ENCODE results near the gene NPHS2. TPM values are rescaled to one million over a fixed set of nuclear protein-coding genes. Genes with fewer than 3 reads are reported as not detected.
"Not testable (repeated sequence)": the region's sequence is repeated elsewhere in the genome, so short reads cannot be mapped to it uniquely, and the experiment has no call there.

The NPHS2 gene
- total RNA-seq, 4 donors from 2014 or later = not detected

- WGBS, 2 donors = 58 to 70% methylated on average over 2 of the region's 2 CpGs
- no peak for DNase-seq (ENCODE audit: low spot score in 2 of 2)
- intact Hi-C loops (cut with DNase I; ENCODE audit: low total_unique reads) = no loop called here
- TF ChIP-seq, protein P1, sequence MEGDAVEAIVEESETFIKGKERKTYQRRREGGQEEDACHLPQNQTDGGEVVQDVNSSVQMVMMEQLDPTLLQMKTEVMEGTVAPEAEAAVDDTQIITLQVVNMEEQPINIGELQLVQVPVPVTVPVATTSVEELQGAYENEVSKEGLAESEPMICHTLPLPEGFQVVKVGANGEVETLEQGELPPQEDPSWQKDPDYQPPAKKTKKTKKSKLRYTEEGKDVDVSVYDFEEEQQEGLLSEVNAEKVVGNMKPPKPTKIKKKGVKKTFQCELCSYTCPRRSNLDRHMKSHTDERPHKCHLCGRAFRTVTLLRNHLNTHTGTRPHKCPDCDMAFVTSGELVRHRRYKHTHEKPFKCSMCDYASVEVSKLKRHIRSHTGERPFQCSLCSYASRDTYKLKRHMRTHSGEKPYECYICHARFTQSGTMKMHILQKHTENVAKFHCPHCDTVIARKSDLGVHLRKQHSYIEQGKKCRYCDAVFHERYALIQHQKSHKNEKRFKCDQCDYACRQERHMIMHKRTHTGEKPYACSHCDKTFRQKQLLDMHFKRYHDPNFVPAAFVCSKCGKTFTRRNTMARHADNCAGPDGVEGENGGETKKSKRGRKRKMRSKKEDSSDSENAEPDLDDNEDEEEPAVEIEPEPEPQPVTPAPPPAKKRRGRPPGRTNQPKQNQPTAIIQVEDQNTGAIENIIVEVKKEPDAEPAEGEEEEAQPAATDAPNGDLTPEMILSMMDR (IDR thresholded peaks at IDR 0.05) = no peak
- TF ChIP-seq POLR2A (IDR thresholded peaks at IDR 0.05) = no peak
- no peak overlapping the region for H3K4me3 ChIP-seq (ENCODE audit: low read depth, poor library complexity, severe bottlenecking)
These were observed 34.0 kb downstream of the NPHS2 start for GRCh38 chr1:179541774-179542173.

GRCh38 chr1:179530352-179530751 is 45.4 kb downstream of the NPHS2 start:
- TF ChIP-seq, protein P1 (IDR thresholded peaks at IDR 0.05) = no peak
- TF ChIP-seq POLR2A (IDR thresholded peaks at IDR 0.05) = no peak
- WGBS, 2 donors = 50 to 63% methylated on average over 1 of the region's 1 CpG
- intact Hi-C loops (cut with DNase I; ENCODE audit: low total_unique reads) = no loop called here
- no peak for DNase-seq (ENCODE audit: low spot score in 2 of 2)
- H3K4me3 ChIP-seq (ENCODE audit: low read depth, poor library complexity, severe bottlenecking) = no peak overlapping the region

DNA sequence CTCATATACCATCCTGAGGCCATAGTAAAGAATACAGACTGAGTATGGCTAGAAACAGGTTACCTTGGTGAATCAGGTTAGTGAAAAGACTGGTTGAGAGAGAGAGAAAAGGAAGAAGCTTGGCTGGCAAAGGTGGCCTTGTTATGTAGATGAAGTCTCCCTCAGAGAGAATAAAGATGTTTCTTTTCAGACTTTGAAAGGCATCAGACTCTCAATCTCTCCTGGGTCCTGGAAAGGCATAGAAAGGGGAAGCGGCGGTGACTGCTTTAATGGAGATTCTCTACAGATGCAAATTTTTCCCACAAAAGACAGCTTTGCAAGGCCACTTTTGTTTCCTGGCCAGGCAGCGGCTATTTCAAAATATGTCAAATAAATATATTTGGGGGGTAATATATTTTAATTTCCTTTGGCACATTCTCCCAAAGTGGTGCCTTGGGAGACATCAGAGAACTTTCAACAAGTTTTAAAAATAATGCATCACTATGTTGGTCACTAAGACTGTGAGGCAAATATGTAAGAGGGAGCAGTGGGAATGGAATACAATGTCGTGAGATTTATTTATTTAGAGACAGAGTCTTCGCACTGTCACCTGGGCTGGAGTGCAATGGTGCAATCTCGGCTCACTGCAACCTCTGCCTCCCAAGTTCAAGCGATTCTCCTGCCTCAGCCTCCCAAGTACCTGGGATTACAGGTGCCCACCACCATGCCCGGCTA is 46.1 kb downstream of the NPHS2 start:
- H3K4me3 ChIP-seq (ENCODE audit: low read depth, poor library complexity, severe bottlenecking) = no peak overlapping the region
- TF ChIP-seq, protein P1 (IDR thresholded peaks at IDR 0.05) = no peak
- no peak for TF ChIP-seq POLR2A (IDR thresholded peaks at IDR 0.05)
- 75 to 81% methylated on average over 8 of the region's 8 CpGs for WGBS, 2 donors
- intact Hi-C loops (cut with DNase I; ENCODE audit: low total_unique reads) = no loop called here
- no peak for DNase-seq (ENCODE audit: low spot score in 2 of 2)

DNA sequence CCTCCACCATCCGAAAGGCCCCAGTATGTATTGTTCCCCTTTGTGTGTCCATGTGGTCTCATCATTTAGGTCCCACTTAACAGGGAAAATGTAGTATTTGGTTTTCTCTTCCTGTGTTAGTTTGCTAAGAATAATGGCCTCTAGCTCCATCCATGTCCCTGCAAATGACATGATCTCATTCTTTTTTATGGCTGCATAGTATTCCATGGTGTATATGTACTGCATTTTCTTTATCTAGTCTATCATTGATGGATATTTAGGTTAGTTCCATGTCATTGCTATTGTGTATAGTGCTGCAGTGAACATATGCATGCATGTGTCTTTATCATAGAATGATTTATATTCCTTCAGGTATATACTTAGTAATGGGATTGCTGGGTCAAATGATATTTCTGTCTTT is 57.2 kb downstream of the NPHS2 start:
- DNase-seq (ENCODE audit: low spot score in 2 of 2); intact Hi-C loops (cut with DNase I; ENCODE audit: low total_unique reads); H3K4me3 ChIP-seq (ENCODE audit: low read depth, poor library complexity, severe bottlenecking): not testable (repeated sequence)
- WGBS, 2 donors = 88 to 94% methylated on average over 1 of the region's 1 CpG

DNA sequence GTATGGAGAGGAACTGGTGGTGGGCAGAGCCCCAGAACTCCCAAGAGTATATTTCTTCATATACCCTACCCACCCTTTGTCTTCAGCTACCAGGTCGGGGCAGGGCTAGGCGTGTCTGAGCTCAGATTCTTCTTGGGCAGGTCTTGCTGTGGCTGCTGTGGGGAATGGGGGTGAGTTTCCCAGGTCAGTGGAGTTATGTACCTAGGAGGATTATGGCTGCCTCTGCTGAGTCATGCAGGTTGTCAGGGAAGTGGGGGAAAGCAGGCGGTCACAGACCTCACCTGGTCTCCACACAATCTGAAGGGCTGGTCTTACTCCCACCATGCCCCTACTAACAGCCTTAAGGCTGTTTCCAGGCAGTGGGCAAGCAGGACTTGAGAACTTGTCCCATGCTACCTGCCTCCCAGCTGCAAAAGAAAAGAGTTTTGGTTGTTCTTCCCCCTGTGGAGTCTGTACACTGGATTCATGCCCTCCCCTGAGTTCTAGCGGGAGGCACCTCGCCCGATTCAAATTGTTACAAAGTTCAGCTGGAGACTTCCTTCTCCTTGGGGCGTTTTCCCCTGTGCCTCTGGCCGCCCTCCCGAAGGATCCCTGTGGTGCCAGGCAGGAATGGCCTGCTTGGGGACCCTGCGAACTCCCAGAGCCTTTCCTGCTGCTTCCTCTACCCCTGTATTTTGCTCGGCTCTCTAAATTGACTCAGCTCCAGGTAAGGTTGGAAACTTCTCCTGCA is 58.6 kb downstream of the NPHS2 start:
- DNase-seq (ENCODE audit: low spot score in 2 of 2) = no peak
- no peak overlapping the region for H3K4me3 ChIP-seq (ENCODE audit: low read depth, poor library complexity, severe bottlenecking)
- no peak for TF ChIP-seq POLR2A (IDR thresholded peaks at IDR 0.05)
- TF ChIP-seq, protein P1 (IDR thresholded peaks at IDR 0.05) = no peak
- intact Hi-C loops (cut with DNase I; ENCODE audit: low total_unique reads) = no loop called here
- 76 to 79% methylated on average over 11 of the region's 11 CpGs for WGBS, 2 donors

DNA sequence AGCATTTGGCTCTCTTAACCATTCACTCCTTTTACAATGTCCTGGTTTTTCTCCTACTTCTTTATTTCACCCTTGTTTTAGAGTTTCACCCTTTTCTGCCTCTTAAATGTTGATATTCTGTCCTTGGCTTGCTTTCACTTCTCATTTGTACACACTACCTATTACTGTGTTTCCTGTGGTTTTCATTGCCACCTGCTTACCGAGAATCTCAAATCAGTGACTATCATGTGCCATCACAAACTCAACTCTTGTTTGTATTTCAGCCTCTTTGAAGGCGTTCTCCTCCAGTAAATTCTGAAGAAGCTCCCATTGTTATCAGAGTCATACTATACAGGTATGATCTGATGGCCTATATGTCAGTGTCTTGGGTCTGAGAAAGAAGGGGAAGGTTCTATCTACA is 65.7 kb downstream of the NPHS2 start:
- H3K4me3 ChIP-seq (ENCODE audit: low read depth, poor library complexity, severe bottlenecking) = no peak overlapping the region
- 42 to 63% methylated on average over 2 of the region's 2 CpGs for WGBS, 2 donors
- intact Hi-C loops (cut with DNase I; ENCODE audit: low total_unique reads) = no loop called here
- TF ChIP-seq, protein P1 (IDR thresholded peaks at IDR 0.05) = no peak
- TF ChIP-seq POLR2A (IDR thresholded peaks at IDR 0.05) = no peak
- DNase-seq (ENCODE audit: low spot score in 2 of 2) = no peak
